Left forelimb (tissue), 1 donor: ENCODE results near the gene SLX9.
A peak's percentile ranks its signal among the peaks of the same experiment; 100 is the strongest.

ENCODE experiments used
- DNase-seq: peaks from one replicate; pipeline ENCODE4 v3.0.0-alpha.2; 2018; ENCODE audit warnings: low spot score

The SLX9 gene

DNA sequence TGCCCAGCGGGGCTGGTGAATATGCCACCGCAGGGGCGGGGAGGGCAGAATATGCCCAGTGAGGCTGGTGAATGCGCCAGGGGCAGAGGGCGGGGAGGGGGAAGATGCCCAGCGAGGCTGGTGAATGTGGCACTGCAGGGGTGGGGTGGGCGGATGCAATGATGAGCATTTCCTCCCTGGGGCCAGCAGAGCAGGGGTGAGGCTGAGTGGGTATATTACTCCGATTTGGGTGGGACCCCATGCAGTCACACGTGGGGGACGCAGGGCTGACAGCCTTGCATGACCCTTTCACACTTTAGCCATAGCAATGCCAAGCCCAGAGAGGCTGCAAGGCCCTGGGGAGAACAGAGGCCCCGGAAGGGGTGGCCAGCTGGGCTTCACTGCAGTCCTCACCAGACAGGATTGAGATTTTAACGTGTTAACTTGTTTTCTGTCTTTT is 9.3 kb upstream of the SLX9 start:
- DNase-seq, result no peak

DNA sequence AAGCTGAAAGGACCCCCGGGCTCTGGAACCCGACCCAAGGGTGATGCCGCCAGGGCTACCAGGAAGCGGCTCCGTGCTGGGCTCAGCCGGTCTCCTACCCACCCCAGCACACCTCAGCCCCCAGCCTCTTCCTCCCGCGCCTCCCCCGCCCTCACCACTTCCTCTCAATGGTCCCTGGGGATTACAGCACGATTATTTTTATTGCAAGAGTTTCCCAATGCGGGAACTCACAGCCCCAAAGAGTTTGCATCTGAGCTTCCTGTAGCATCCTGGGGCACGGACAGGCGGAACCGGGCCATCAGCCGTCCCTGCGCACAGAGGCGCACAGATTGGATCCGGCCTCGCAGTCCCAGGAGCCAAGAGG is 8.7 kb upstream of the SLX9 start:
- DNase-seq, result no peak

DNA sequence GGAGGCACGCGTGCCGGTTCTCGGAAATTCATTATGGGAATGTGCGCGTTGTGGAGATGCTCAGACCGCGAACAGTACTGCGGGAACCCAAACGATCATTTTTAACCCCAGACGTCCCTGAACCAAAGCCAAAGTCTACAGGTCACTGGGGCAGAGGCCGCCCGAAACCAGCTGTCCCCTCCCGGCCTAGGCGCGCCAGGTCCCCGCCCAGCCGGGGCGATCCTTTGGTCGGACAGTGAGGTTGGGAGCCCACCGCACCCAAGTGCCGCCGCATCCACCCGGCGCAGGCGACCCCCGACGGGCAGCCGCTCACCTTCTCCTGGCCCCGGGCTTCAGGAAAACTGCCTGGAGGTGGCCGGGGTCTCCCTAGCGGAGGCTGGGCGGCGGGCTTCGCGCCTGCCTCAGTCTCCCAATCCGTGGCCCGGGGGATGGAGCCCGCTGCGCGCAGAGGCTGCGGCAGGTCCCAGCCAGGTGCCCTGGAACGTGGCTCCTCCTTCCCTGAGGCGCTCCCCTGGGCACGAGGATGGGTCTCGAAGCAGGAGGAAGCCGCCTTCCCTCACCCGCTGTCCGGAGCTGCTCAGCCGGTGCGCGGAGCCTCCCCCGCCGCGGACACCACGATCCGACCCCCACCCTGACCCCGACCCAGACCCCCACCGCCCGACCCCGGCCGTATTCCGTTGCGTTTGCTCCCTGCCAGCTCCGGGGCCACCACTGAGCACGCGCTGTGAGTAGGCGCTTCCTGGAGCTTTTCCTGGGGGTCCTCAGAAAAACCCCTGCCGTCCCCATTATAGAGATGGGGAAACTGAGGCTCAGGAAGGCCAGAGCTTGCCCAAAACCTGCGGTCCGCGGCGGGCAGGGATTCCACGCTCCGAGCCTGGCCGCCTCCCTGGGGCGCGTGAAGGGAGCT is 8.1 kb upstream of the SLX9 start:
- DNase-seq, result no peak

GRCh38 chr21:44932408-44933181 is 7.2 kb upstream of the SLX9 start:
- DNase-seq, result no peak

DNA sequence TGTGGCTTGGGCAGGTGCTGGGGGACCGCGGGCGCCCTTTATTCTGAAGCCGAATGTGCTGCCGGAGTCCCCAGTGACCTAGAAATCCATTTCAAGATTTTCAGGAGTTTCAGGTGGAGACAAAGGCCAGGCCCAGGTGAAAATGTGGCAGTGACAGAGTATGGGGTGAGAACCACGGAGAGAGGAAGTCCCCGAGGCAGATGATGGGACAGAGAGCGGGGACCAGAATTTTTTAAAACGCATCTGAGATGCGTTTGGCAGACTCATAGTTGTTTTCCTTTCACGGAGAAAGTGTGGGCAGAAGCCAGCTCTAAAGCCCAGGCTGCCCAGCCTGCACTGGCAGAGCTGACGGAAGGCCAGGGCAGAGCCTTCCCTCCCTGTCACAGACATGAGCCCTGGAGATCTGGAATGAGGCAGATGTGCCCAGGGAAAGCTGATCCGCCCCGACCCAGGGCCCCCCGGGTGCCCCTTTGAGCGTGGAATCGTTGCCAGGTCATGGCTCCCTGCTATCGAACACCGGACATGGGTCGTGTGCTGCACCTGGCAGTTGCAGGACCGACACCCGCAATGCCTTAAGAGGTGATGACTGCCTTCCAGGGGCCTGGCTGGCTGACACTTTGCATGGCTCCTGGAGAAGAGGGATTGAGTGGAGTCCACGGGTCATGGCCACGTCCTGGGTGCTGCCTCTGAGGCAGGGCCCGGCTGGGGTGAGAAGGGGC is 6.5 kb upstream of the SLX9 start:
- no peak for DNase-seq

GRCh38 chr21:44933918-44934260 is 5.9 kb upstream of the SLX9 start:
- DNase-seq, result no peak

GRCh38 chr21:44934276-44934675 is 5.6 kb upstream of the SLX9 start:
- no peak for DNase-seq

DNA sequence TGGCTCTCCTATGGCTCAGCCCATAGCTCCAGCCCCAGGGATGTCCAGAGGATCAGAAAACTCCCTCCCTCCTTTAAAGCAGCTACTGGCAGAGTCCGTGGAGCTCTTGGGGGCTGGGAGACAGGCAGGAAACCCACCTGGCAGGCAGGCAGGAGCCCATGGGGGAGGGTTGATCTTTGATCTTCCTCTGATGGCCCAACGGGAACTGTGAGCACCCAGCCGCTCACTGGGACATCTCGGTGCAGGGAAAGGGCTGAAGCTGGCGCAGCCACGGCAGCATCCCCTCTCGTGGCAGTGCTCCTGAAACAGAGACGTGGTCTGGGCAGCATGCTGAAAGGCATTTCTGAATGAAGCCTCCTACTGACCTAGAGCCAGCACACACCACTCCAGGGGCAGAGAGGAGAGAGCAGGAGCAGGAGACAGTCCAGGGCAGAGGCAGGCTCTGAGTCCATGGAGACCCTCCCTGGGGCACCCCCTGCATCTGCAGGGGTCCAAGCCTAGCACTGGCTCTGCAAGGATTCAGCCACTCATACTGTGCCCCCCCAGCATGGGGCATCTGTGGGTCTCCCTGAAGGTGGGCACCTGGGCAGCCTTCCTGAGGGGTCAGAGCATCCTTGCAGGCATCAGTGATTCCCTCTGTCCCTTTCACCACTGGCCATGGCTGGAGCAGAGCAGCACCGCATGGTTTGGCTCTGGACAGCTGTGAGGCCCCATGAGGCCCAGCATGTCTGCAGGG is 4.9 kb upstream of the SLX9 start:
- no peak for DNase-seq

DNA sequence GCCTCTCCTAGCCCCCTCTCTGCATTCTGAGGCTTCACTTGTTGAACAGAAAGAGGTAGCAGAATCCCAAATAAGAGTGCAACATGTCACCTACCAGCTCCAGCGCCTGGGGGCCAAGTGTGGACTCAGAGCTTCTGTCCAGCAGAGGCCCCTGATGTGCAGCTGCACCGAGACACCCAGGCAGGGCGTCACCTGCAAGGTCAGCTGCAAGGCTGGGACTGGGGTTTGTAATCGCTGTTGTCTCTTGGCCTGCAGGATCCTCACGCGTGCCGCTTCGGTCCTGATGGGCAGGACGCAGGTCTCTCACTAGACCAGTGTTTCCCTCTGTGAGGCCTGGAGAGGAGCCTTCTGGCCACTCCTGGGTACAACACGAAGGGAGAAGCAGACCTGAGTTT is 4.3 kb upstream of the SLX9 start:
- no peak for DNase-seq

- peak; percentile 52 for DNase-seq
Observed at GRCh38 chr21:44938772-44939531, 877 bp upstream of the SLX9 start.

DNA sequence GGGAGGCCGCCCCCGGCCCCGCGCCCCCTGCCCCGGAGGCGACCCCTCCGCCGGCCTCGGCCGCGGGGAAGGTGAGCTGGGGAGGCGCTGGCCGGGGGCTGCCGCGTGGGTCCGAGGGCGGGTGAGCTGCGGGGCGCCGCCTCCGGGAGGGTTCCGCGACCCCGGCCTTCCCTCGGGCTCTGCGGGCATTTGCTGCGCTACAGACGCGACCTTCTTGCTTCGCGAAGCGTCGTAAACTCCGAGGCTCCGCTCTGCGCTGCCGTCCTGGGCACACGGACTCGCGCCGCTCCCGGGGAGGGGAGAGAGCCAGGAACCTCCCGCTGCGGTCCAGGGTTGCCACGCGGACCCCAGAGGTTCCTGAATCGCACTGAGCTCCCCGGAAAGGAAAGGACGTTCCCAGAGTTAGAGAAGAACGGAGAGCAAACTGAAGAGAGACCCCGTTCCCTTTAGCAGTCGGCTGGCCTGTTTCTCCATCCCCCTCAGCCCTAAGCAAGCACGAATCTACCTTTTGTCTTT is 345 bp downstream of the SLX9 start:
- DNase-seq, result peak; percentile 38

GRCh38 chr21:44941567-44941966 is 1.7 kb downstream of the SLX9 start:
- DNase-seq, result no peak

GRCh38 chr21:44942566-44942965 is 2.7 kb downstream of the SLX9 start:
- no peak for DNase-seq

GRCh38 chr21:44943005-44943685 is 3.3 kb downstream of the SLX9 start:
- DNase-seq, result no peak

GRCh38 chr21:44943686-44944550 is 4.1 kb downstream of the SLX9 start:
- DNase-seq, result no peak

- DNase-seq, result no peak
Observed at GRCh38 chr21:44944596-44944995, 4.8 kb downstream of the SLX9 start.

- DNase-seq, result peak; percentile 51
Observed at GRCh38 chr21:44946254-44947041, 6.6 kb downstream of the SLX9 start.

DNA sequence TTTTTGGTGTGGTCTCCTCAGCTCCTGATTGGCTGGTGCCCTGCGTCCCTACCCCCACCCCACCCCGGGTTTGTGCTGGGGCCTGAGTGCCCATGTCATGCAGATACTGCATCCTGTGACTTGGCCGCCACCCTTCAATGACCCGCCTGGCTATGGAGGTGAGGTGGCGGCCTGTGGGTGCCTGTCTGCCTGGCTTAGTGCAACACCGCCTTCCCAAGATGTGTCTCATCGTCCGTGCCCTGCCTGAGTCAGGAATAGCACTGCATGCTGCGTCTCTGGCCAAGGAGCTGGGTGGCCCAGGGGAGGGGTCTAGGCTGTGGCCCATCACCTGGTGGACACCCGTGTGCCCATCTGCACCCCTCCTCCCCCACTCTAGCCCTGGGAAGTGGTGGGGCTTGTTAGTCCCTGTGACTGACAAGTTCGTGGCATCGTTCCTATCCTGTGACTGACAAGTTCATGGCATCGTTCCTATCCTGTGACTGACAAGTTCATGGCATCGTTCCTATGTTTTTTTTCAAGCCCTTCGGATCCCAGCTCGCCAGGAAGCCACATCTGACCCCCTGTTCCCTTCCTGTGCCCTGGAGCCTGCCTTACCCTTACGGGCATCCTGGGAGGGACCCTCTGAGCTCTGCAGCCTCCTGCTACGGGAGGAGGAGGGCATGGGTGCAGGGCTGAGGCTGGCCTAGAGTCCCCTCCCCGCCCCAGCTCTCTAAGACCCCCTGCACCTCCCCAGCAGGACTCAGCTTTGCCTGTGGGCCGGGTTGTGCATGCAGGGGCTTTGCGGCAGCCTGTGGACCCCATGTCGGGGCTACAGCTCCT is 7.5 kb downstream of the SLX9 start:
- DNase-seq, result no peak
